TTC549 (cell line): ENCODE data around the gene CREG2.

ENCODE experiments used
- FAIRE-seq: peaks from 2 replicates; lab custom pipeline; 2012; peaks lifted over from hg19 to GRCh38; lab: Jason Lieb, UNC

Gene CREG2

DNA sequence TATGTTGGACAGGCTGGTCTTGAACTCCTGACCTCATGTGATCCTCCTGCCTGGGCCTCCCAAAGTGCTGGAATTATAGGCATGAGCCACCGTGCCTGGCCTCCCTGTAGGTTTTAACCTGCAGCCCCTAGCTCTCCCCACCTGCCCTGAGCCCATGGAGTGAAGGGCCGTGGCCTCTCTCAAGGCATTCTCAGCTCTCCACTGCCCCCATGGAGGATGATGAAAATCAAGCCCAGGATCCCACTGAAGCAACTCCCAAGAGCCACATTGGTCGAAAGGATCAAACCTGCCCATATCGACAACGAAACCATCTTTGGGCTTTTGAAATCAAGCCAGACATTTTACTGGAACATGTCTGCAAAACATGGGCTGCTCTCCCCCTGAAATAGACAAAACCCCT lies 22.4 kb upstream of the CREG2 start:
- no peak for FAIRE-seq

DNA sequence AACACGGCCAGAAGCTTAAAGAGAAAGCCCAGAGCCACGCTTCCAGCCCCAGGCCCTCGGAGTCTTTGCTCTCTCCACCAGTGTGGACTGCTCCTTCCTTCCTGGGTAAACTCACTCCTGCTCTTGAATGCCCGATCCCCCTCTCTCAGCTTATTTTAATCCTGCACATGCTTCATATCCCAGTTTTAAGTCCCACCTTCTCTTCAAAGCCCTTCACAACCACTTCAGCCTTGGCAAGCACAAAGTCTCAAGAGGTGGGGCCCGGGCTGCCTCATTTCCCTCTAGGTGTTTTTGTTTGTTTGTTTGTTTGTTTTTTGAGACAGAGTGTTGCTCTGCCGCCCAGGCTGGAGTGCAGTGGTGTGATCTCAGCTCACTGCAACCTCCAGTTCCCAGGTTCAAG lies 21.6 kb upstream of the CREG2 start:
- no peak for FAIRE-seq

DNA sequence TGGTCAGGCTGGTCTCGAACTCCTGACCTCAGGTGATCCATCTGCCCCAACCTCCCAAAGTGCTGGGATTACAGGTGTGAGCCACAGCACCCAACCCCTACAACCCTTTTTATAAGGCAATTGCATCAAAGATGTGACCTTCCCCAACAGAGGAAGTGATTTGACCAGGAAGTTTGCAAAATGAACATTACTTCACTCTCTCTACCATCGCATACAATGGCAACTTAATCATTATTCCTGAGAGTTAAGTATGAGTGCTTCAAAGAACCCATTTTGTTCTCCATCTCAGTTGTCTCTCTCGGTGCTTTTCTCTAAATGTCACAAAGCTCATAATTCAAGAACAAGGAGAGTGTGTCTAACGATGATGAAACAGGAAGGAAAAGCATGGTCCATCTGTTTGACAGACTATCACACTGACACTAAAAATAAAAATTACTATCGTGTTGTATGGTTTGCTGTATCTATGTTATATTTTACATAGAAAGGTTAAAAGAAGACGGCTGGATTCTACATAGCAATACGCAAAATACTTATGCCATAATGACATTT lies 18.1 kb upstream of the CREG2 start:
- no peak for FAIRE-seq

DNA sequence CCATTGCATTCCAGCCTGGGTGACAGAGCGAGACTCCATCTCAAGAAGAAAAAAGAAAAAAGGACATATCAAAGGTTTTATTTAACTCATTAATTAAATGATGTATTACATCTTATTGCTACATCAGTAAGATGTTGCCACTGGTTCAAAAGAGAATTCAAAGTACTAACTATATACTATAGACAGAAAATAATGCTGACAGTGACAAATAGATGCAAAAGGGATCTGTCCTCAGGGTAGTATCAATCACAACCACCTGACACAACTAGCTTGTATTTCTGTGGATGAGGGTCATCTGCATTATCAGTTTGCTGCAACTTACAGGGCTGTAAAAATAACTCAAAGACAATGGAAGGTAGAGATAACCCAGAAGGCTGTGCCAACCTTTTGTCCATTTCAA lies 16.4 kb upstream of the CREG2 start:
- no peak for FAIRE-seq

DNA sequence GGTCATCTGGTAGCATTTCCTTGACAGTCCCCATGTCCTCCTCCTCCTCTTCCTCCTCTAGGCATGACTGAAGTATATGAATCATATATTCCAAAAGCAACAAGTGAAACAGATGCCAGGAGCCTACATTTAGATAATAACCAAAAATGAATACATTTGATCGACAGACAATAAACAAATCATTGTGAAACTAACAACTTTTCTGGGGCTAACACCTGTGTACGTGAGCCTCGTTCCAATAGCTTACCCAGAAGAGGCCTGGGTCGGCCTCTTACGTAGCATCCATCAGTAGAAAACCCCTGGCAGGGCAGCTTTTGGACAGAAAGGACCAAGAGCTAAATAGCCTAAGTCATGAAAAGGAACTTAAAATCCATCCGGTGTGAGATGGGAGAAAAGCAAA lies 15.3 kb upstream of the CREG2 start:
- no peak for FAIRE-seq

DNA sequence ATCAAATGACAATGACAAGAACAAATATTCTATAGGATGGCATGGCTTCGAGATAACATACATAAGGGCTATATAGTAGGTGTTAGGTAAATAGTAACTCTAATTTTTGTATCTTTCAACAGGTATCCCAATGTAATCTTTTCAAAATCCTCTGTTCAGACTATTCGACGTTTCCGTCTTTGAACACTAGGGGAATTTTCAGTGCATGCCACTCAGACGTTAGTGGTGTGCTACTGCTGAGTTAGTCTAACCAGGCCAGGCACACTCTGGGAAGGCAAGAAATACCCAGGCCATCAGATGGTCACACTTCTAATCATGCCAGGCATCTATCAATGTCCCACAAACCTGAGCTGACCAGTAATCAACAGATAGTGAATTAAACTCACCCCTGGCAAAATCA lies 14.6 kb upstream of the CREG2 start:
- no peak for FAIRE-seq

DNA sequence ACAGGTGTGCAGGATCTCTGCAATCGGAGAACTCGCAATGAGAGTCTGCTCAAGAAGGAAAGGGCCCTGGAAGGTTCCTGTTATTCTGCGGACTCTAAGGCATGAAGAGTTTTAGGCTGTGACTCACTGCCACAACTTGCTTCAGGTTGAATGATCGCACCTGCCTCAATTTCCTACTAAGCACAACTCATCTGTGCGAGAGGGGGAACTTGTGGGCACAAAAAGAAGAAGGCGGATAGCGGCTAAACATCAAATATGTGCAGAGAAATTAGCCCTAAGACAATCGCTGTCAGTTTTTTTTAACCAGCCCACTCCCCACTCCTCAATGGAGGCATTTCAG lies 14.0 kb upstream of the CREG2 start:
- no peak for FAIRE-seq

DNA sequence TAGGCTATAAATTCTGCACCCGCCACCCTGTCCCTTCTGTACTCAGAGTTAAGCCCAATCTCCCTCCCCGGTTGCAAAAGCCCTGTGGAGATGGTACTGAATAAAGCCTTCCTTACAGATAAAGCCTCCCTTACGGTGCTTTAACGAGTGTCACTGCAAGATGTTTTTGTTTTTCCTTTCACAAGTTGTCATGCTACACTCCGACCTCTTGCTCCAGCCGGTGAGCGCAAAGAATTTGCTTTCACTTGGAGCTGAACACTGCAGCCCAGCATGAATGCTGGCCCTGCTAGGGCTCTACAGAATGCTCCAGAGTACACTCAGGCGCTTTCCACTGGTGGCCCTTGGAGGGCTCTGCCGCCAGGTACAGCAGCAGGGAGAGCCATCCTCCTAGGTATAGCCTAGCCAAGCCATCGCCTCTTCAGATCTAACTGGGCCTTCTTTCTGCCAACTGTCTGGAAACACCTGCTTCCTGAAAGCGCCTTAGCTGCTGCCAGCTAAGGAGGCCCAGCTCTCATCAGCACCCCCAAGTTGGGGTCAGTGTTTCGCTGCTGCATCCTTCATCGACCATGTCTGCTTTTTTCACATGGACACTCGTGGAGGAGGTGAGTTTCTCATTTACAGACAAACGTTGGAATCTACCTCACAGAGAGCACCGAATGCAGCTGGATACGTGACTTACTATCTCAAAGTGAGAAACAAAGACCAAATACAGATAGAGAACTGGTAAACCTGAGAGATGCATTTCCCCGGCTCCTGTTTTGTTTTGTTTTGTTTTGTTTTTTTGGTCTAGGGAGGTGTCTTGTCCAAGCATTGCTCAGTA lies 13.4 kb upstream of the CREG2 start:
- no peak for FAIRE-seq

DNA sequence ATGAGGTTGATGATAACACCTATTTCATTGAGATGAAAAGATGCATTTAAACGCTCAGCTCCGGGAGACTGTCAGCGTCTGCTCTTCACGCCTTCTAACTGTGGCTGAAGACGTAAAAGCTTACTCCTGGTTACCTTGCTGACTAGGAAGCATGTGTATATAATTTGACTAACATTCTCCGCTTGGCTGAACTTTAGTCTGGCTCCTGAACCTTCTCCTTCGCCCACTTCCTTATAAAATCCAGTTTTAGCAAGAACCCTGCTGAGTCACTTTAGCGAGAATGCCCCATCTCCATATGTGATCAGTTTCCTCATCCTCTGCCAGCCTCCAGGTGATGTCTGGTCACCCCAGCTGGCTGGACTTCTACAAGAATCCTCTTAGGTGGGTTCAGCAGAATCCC lies 12.7 kb upstream of the CREG2 start:
- no peak for FAIRE-seq

DNA sequence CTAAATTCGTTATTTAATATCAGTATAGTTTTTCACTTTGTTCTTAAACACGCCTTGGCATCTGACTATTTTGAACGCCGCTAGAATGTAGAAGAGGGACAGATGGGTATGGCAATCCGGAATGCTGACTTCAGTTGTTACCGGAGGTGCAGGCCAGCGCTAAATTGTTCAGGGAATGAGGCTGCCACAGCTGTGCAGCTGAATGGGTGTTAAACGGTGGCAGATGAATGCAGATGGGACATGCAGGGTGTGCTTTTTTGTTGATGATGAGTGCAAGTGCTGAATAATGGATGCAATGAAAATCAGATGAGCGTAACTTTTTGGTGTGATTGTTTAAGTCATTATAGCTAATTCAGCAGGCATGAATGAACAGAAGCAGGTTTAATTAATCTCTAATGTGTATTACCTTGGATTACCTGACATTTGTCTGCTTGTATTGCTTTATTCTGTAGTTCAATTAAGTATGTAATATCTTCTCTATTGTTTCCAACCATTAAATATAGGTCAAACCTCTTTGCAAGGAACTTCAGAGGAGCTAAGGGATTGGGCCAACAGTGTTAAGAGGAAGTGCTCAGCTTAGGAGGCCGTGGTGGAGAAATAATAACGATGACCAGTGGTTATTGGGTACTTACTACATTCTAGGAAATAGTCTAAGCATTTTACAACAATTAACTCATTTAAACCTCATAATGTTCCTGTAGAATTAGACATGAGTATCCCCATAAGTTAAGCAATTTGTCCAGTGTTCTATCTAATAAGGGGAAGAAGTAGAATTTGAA lies 11.9 kb upstream of the CREG2 start:
- no peak for FAIRE-seq

DNA sequence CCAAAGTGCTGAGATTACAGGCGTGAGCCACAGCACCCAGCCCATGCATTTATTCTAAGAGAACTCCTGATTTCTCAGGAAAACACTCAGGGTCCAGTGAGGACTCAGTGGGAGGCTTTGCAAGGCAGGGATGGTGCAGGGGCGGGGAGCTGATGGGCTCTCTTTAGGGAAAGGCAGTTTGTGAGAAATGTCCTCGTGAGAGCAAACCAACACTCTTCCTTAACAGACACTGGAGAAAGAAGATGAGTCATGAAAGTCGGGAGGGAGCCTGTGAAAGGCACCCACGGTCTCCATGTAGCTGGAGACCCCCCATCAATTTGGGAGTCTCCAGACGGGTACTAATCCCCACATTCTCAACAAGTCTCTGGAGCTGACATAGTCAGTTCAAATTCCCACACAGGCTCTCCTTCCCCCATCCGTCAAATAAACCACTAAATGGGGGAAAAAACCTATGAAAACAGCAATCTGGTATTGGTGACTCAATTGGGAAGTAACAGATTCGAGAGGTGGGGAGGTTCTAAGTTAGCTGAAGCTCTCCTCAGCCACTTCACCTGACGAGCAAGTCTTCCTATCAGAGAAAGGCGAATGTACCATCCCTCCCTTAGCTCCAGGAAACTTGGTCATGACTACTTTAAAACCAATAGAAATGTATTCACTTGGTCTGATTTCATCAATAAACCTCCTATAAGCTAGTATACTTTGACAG lies 11.0 kb upstream of the CREG2 start:
- no peak for FAIRE-seq

DNA sequence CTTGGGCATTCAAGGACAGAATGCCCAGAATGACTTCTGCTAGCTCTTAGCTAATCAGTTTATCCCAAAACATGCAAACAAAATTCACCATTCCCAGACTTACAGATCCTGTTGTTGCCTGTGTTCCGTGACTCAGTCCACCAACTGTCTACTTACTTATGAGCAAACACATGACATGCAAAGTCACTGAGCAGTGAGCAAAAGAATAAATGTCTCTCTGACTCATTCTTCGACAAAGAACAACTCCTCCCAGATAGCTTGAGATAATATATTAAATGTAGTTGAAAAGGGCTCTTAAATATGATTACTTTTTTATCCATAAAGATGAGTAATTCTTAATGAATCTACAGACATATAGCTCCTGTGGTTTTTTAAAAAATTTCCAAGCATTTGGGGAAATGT lies 9.0 kb upstream of the CREG2 start:
- no peak for FAIRE-seq

DNA sequence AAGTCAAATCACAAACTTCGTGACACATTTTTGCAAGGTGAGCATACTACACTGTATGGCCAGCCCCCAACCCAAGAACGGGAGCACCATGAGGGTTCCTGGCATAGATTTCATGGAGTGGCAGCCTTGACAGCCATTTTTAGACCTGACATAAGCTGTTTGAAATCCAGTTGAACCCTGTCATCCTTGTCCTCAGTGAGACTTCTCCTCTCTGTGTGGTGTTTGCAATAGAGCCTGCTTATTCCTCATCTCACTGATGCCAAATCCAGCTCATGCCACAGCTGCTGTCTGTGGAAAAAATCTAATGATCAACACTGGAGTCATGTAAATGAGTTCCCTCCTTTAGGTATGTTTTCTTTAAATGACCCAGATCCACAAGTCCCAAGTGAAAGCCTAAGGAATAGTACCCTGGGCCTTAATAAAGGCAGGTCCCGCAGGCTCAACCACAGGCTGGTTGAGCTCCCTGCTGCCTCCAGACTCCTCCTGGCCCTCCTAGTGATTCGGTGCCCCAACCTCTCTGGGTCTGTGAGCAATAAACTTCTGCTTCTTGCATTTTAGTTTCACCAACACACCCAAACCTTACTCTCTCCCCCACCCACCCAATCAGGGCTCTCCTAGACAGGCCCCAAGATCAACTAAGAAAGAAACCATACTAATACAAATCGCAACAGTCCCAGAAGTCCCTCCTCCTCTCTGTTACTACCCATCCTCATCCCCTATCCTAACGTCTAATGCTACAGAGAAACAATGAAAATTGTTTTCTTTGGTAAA lies 8.4 kb upstream of the CREG2 start:
- FAIRE-seq: no peak

DNA sequence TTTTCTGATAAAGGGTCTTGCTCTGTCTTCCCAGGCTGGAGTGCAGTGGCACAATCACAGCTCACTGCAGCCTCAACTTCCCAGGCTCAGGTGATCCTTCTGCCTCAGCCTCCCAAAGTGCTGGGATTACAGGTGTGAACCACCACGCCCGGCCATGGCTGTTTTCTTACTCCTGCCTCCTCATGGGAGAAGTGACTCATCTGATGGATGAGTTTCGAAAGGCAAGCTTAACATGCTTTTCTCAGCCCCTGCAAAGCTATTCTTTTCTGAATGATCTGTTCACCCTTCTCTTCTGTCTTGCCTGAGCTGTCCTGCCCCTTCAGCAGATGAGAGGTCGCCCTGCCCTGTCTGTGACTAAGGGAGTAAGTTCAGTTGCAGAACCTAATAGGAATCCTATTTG lies 929 bp upstream of the CREG2 start:
- no peak for FAIRE-seq

DNA sequence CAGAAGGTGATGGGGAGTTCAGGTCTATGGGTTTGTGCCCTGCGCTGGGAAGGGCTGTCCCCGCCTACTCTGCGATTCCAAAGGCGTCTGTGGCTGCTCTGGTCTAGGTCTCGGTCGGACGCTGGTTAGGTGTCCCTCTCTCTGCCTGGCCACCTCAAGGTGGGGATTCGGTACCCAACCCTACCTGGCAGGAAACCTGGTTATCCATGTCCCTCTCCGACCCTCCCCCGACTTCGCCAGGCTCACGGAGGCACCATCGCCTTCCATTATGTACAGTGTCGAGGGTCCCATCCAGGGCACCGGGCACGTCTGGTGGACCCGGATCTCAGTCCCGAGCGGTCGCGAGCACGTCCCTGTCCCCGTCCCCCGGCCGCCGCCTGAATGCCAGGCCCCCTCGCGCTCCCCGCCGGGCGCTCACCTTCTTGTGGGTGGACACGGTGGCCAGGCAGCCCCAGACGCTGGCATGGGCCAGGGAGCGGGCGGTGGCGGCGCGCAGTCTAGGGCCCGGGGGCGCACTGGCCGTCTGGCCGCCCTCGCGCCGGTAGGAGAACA lies 628 bp downstream of the CREG2 start:
- no peak for FAIRE-seq

DNA sequence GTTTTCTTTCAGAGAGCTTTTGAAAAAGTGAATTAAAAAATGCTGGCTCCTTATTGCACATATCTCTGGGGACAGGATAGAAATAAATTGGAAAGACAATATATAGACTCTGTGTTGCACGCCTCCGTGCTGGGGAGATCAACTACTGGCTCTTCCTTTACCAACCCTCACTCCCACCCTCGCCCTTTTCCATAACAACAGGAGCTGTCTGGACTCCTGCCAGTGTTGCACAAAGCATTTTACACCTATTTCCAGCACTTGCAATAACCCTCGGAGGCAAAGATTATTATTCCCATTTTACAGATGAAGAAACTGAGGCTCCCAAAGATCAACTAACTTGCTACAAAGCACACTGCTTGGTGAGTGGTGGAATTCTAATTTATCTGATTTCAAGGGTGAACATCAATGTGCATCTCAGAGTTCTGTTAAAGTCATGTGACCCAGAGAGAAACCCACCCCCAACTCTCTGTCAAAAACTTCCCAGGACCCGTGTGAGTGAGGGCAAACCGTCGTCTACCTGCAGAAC lies 4.2 kb downstream of the CREG2 start:
- FAIRE-seq: no peak

DNA sequence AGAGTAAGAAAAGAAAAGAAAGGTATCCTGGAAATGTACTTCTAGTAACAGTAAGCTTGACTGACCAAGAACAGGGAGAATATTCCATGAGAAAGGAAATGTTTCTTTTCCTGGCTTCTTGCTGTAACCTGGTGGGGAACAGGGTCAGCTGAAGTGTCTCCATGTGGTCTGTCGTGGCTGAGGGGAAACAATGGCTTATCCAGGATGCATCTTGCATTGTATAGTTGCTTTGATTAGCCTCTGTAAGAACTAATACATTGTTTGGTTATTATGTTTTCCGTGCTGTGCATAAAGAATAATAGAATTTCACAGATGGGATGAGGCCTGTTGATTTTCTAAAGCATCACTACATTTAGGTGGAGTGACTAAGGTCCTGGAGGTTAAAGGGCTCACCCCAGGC lies 4.9 kb downstream of the CREG2 start:
- FAIRE-seq: no peak

DNA sequence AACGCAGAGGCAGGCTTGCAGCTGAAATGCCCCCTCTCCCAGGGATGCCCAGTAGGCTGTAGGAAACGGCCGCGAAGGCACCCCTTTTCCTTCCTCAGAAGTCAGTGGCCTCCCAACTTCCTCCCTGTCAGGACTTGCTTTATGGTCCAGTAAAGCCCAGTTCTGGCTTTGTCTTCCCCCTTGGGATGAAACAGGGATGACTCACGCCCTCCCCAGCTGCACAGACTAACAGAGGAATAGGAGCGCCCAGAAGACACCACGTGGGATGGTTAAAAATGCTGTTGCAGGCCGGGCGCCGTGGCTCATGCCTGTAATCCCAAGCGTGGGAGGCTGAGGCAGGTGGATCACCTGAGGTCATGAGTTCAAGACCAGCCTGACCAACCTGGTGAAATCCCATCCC lies 6.9 kb downstream of the CREG2 start:
- FAIRE-seq: no peak

DNA sequence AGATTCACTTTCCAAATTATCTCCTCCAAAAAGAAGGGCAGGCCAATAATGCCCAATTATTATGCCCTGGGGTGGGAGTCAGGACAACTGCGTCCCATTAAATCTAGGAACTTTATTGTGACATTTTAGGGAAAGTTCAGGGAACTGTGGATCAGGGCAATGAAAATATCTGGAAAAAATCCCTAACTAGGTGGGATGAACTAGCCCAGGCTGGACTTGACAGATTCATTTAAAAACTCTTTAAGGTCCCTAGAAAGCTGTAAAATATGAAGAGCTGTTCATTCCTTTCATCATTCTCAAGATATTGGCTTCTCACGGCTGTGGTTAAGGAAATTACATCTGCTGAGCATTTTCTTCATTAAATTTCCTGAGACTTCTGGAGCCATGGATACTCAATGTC lies 8.2 kb downstream of the CREG2 start:
- no peak for FAIRE-seq

DNA sequence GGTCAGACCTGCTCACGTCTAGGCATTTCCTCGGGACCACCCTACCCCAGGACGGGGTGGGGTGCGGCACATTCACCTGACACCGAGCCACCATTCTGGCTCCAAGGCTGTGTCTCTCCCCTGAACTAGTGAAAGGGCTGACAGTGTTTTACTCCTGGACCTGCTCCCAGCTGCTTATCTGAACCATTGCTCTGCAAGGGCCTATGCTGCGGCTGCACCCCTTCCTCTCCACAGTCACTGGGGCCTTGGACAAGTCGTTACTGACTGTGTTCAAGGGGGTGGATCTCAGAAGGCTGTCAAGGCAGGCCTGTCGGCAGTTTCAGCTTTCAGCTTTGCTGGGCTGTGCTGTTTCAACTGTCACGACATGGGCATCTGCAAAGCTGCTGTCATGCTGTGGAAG lies 11.7 kb downstream of the CREG2 start:
- FAIRE-seq: no peak

DNA sequence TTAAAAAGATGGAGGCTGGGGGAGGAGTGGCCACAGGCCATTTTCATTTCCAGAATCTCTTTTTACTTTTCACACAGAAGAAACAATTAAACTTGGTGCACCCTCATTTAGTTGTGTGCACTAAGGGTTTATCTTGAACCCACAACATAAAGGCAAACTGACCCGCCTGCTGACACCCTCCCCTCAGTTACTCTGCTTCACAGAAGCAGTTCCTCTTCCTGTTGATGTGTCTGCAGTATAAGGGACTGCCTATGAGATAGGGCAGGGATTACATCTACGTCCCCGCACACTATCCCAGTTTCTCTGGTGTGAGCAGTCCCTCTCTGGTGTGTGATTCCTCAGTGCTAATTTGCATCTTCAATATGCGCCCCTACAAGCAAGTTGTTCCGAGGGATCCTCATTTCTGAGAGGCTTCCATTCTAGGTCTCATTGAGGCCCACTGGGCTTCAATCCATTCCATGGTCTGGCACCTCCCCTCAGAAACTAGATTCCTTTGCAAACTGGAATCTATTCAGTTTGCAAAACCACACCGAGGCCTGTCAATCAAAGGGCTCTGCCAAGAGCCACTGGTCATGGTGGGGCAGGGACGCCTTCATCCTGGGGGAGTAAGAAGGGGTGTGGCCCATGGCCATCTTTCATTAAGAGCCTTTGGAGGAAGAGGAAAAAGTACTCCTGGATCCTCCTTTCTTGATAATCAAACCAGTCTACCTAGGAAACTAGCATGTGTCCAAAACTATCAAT lies 12.3 kb downstream of the CREG2 start:
- FAIRE-seq: no peak
